Activated T-cell treated with anti-CD3 and anti-CD28 coated beads, Interleukin-2, amount 50 U/mL, for 4 hours (primary cell): ENCODE results near the gene COL5A1. TPM values are rescaled to one million over a fixed set of nuclear protein-coding genes. Genes with fewer than 3 reads are reported as not detected.

ENCODE experiments used
- ATAC-seq, 2 donors: fragments of 200-7000 bp; cut with Tn5 transposase; one replicate each; pipeline ENCODE4 v1.10.0; 2021
- DNase-seq: peaks from one replicate; pipeline ENCODE4 v3.0.0-alpha.2; 2020
- H3K27me3 Mint-ChIP-seq: one replicate; pipeline ENCODE4 v1.8.0; 2021; ENCODE audit warnings: low read depth, mixed read lengths
- H3K36me3 Mint-ChIP-seq: one replicate; pipeline ENCODE4 v1.8.0; 2022; ENCODE audit warnings: mixed read lengths; ENCODE audit not compliant: insufficient read depth
- H3K4me1 Mint-ChIP-seq: one replicate; pipeline ENCODE4 v1.8.0; 2021; ENCODE audit warnings: low read depth, mixed read lengths
- H3K4me3 Mint-ChIP-seq: one replicate; pipeline ENCODE4 v1.8.0; 2021; ENCODE audit warnings: mild to moderate bottlenecking, moderate library complexity, mixed read lengths
- H3K9me3 Mint-ChIP-seq: one replicate; pipeline ENCODE4 v1.8.0; 2021; ENCODE audit warnings: mixed read lengths
- total RNA-seq, 3 donors: library from RNA; stranded (reverse); gene quantifications; one replicate each; pipeline ENCODE4 v1.2.1, GENCODE V29; 2021

Gene COL5A1
- total RNA-seq, 3 donors from 2014 or later: 0.14 to 0.30 (median 0.21) TPM

DNA sequence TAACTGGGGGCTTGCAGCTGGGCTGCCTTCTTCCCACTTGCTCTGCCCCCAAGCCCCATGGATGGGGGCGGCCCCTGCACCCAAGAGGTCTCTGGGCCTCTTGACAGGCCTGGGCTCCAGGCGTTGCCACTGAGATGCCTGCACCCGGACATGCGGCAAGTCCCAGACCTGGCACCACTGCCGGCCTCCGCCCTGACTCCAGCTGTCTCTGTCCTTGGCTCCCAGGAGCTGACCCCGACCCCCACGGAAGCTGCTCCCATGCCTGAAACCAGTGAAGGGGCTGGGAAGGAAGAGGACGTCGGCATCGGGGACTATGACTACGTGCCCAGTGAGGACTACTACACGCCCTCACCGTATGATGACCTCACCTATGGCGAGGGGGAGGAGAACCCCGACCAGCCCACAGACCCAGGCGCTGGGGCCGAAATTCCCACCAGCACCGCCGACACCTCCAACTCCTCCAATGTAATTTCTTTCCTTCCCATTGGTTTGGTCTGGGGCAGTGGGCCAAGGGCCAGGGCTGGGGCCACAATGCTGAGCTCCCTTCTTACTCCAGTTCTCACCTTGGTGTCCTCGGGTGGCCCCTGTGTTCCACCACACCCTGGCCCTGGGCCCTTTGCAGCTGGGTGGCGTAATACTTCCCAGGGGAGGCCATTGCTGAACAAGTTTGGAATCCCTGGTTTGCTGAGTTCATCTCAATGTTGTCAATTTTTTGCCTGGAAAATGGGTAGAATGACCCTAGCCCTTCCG, 88.6 kb downstream of the COL5A1 start:
- DNase-seq: no peak
- Mint-ChIP-seq H3K4me1 (peaks cover 6% of the 10 kb centered on the region), H3K4me3 (no peak overlapping the region), H3K9me3 (no peaks in the 10 kb centered on the region), H3K36me3 (no peaks in the 10 kb centered on the region), H3K27me3 (peaks cover 6% of the 10 kb centered on the region)
- no peak for ATAC-seq

GRCh38 chr9:134730761-134731496, 89.3 kb downstream of the COL5A1 start:
- Mint-ChIP-seq H3K27me3 (no peaks in the 10 kb centered on the region), H3K4me3 (no peak overlapping the region), H3K4me1 (no peaks in the 10 kb centered on the region), H3K36me3 (no peaks in the 10 kb centered on the region), H3K9me3 (no peaks in the 10 kb centered on the region)
- DNase-seq (no peak), ATAC-seq (no peak)

DNA sequence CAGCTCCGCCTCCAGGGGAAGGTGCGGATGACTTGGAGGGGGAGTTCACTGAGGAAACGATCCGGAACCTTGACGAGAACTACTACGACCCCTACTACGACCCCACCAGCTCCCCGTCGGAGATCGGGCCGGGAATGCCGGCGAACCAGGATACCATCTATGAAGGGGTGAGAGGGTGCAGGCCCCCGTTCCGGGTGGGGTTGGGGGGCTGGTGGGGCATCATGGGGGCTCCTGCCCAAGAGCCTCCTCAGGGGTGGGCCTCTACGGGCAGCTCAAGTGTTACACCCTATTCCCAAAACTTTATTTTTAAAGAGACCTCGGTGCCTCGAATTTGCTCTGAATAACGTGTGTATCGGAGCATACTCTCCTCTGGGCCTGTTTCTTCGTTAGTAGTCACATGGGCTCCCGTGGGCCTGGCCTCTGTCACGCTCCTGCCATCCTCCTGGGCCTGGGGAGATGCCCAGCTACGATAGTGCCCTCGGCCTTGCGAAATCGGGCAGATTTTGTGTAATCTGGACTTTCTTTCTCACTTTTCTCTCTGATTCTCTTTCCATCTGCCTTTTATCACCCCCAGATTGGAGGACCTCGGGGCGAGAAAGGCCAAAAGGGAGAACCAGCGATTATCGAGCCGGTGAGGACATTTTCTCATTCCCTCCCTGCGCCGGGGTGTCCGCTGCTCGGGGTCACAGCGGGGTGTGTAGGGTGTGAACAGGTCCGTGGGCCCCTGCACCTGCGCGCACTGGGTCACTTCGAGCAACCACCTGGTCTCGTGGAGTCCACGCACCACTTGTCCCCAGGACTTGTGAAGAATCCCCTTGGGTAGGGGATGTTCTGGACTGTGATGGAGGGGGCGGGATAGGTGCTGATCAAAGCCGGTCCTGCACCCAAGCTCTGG, 90.1 kb downstream of the COL5A1 start:
- DNase-seq (no peak), ATAC-seq (no peak)
- H3K4me1 Mint-ChIP-seq: no peaks in the 10 kb centered on the region
- no peaks in the 10 kb centered on the region for H3K9me3 Mint-ChIP-seq
- no peaks in the 10 kb centered on the region for H3K27me3 Mint-ChIP-seq
- H3K4me3 Mint-ChIP-seq: no peak overlapping the region
- H3K36me3 Mint-ChIP-seq: no peaks in the 10 kb centered on the region

DNA sequence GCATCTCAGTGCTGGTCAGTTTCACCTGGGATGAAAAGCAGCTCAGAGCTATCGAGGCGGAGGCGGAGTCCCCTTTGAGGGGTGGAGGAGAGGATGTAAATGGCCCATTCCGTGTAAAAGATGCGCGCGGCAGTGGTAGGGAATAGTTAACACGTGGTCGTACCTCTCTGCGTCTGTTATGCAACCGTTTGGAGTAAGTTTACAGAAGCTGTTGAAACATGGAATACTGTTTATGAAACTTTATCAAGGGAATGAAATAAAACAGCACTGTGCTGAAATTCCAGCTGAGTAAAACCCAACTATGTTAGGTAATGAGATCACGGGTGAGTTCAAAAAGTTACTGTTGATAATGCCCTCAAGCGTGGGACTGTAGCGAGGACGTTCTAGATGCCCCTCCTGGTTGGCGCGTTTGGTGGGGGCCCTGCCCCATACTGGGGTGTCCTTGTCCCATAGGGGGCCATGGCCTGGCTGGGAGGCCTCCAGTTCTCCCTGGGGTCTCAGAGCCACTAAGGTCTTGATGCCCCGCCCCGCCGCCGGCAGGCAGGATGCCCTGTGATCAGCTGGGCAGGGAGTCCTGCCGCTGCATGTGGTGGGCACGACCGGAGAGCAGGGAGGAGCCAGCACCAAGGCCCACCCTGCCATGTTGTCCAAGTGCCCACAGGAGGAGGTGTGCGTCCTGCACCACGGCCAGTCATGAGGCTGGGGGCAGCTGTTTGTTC, 90.9 kb downstream of the COL5A1 start:
- no peak for ATAC-seq
- Mint-ChIP-seq H3K4me3 (no peak overlapping the region), H3K36me3 (no peaks in the 10 kb centered on the region), H3K27me3 (no peaks in the 10 kb centered on the region), H3K9me3 (no peaks in the 10 kb centered on the region), H3K4me1 (no peaks in the 10 kb centered on the region)
- no peak for DNase-seq

DNA sequence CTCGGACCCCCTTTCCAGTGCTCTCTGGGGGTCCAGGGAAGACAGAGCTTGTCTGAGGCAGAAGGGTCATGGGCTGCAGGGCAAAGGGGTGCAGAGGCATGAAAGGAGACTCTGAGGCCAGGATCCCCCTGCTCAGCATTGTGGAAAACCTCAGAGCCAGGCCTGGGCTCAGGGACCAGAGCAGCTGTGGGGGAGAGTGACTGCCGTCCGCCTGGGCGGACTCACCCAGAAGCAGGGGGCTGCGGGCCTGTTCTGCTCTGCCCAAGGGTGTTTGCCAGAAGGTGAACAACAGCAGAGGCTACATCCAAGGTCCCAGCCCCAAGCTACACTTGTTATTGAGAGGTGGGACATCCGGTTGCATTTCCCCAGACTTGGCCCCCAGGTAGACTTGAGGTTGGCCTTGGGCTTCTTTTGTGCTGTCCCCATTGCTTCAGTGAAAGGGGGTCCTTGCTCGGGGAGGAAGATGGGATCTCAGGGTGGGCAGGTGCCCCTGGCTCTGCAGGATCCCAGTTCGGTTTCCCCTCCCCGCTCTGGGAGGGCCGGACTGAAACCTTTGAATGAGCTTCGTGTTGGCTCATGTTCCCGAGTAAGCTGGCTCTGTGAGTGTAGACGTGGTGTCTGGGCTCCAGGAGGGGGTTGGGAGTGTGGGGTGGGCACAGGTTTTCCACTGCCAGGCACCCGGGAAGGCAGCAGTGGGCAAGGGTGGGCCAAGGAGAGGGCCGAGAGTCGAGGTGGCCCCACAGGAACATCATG, 92.1 kb downstream of the COL5A1 start:
- Mint-ChIP-seq H3K4me3 (no peak overlapping the region), H3K9me3 (no peaks in the 10 kb centered on the region), H3K27me3 (no peaks in the 10 kb centered on the region), H3K36me3 (no peaks in the 10 kb centered on the region), H3K4me1 (no peaks in the 10 kb centered on the region)
- DNase-seq: no peak
- no peak for ATAC-seq

GRCh38 chr9:134734270-134734669, 92.7 kb downstream of the COL5A1 start:
- DNase-seq: no peak
- H3K4me3 Mint-ChIP-seq: no peak overlapping the region
- no peak for ATAC-seq
- no peaks in the 10 kb centered on the region for H3K27me3 Mint-ChIP-seq
- H3K4me1 Mint-ChIP-seq: no peaks in the 10 kb centered on the region
- no peaks in the 10 kb centered on the region for H3K36me3 Mint-ChIP-seq
- no peaks in the 10 kb centered on the region for H3K9me3 Mint-ChIP-seq

- DNase-seq (no peak), ATAC-seq (no peak)
- H3K27me3 Mint-ChIP-seq: no peaks in the 10 kb centered on the region
- H3K4me1 Mint-ChIP-seq: no peaks in the 10 kb centered on the region
- H3K36me3 Mint-ChIP-seq: no peaks in the 10 kb centered on the region
- no peaks in the 10 kb centered on the region for H3K9me3 Mint-ChIP-seq
- H3K4me3 Mint-ChIP-seq: no peak overlapping the region
These were observed 94.0 kb downstream of the COL5A1 start for GRCh38 chr9:134735441-134736175.

GRCh38 chr9:134736791-134737497, 95.3 kb downstream of the COL5A1 start:
- H3K9me3 Mint-ChIP-seq: no peaks in the 10 kb centered on the region
- H3K4me1 Mint-ChIP-seq: no peaks in the 10 kb centered on the region
- H3K27me3 Mint-ChIP-seq: peaks cover 3% of the 10 kb centered on the region
- no peak overlapping the region for H3K4me3 Mint-ChIP-seq
- H3K36me3 Mint-ChIP-seq: no peaks in the 10 kb centered on the region
- DNase-seq (no peak), ATAC-seq (no peak)

DNA sequence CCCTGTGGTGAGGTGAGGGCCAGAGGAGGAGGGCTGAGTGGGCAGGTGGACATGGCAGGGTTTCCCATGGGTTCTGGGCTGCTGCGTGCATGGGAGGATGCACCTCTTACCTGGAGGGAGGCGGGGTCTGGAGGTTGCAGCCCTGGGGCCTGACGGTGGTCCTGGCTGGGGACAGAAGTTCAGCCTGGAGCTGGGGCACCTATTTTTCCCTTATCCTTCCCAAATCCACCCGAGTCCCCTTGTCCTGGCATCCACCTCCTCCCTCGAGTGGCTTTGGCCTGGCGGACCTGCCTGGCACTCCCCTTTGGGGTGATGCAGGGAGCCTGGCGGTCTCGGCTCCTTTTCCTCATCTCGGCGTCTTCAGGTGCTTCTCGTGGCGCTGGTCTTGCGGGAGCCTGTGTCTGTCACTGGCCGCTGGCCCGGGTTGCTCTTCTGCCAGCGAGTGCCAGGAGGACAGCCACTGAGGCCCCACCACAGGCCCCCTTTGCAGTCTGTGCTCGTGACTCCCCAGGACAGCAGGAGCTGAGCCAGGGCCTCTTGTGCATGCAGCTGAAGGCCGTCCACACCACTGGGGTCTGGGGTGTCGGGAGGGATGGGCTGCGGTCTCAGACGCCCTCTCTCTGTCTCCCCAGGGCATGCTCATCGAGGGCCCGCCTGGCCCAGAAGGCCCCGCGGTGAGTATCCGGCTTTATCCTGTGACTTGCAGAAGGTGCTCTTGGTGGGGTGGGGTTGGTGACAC, 96.4 kb downstream of the COL5A1 start:
- Mint-ChIP-seq H3K36me3 (no peaks in the 10 kb centered on the region), H3K27me3 (peaks cover 6% of the 10 kb centered on the region), H3K4me3 (no peak overlapping the region), H3K4me1 (no peaks in the 10 kb centered on the region), H3K9me3 (no peaks in the 10 kb centered on the region)
- no peak for ATAC-seq
- DNase-seq: no peak

GRCh38 chr9:134738869-134739659, 97.5 kb downstream of the COL5A1 start:
- Mint-ChIP-seq H3K4me3 (no peak overlapping the region), H3K9me3 (no peaks in the 10 kb centered on the region), H3K36me3 (no peaks in the 10 kb centered on the region), H3K27me3 (peaks cover 7% of the 10 kb centered on the region), H3K4me1 (no peaks in the 10 kb centered on the region)
- ATAC-seq: no peak
- peak; percentile 33 for DNase-seq

DNA sequence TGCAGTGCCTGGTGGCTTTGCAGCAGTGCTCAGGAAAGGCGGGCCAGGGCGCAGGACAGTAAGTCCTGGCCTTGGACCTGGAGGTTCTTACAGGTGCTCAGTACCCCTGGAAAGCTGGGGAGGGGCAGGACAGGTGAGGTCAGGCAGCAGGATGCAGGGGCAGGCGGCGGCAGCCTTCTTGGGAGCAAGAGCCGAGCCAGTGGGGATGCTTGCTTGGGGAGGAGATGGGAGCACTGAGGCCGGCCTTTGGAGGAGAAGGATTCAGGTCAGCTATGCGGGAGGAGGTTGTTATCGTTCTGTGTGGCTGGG, 98.0 kb downstream of the COL5A1 start:
- Mint-ChIP-seq H3K9me3 (no peaks in the 10 kb centered on the region), H3K36me3 (no peaks in the 10 kb centered on the region), H3K4me1 (no peaks in the 10 kb centered on the region), H3K27me3 (peaks cover 7% of the 10 kb centered on the region), H3K4me3 (no peak overlapping the region)
- ATAC-seq (no peak), DNase-seq (no peak)
